ENCODE results near the gene FAM156B. TPM values are rescaled to one million over a fixed set of nuclear protein-coding genes. Genes with fewer than 3 reads are reported as not detected.
"Not testable (repeated sequence)": the region's sequence is repeated elsewhere in the genome, so short reads cannot be mapped to it uniquely, and the experiment has no call there.

Gene FAM156B
- polyA plus RNA-seq, 4 donors, result 12.1 to 22.5 (median 16.4) TPM

- not testable (repeated sequence) for DNase-seq (ENCODE audit: low read depth in 4 of 4, low spot score in 3 of 4)
These were observed 17.6 kb downstream of the FAM156B start for GRCh38 chrX:52914704-52915103.

DNA sequence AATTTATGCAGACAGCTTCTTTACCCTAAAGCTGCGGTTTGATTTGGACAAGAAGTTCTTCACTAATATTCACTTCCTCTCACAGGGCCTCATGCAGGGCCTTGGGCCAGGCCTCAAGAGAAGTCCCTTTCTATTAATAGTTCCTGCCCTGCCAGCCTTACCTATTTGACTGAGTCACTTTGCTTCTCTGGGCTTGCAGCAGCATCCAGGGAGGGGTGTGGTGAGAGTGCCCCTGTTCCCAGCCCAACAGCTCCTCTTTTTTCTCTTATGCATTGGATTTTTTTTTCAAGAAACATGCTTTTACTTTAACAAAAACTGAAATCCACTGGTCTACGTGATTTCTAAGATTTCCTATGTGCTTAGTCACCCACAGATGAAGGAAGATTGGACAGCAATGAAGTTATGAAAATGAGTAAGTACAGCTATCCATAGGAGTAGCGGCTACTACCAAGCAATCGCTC, 26.7 kb downstream of the FAM156B start:
- no peak for DNase-seq (ENCODE audit: low read depth in 4 of 4, low spot score in 3 of 4)

DNA sequence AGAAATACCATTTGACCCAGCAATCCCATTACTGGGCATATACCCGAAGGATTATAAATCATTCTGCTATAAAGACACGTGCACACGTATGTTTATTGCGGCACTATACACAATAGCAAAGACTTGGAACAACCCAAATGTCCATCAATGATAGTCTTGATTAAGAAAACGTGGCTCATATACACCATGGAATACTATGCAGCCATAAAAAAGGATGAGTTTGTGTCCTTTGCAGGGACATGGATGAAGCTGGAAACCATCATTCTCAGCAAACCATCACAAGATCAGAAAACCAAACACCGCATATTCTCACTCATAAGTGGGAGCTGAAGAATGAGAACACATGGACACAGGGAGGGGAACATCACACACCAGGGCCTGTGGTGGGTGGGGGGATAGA, 33.1 kb downstream of the FAM156B start:
- not testable (repeated sequence) for DNase-seq (ENCODE audit: low read depth in 4 of 4, low spot score in 3 of 4)

- DNase-seq (ENCODE audit: low read depth in 4 of 4, low spot score in 3 of 4), result no peak
These were observed 36.1 kb downstream of the FAM156B start for GRCh38 chrX:52933213-52933612.

DNA sequence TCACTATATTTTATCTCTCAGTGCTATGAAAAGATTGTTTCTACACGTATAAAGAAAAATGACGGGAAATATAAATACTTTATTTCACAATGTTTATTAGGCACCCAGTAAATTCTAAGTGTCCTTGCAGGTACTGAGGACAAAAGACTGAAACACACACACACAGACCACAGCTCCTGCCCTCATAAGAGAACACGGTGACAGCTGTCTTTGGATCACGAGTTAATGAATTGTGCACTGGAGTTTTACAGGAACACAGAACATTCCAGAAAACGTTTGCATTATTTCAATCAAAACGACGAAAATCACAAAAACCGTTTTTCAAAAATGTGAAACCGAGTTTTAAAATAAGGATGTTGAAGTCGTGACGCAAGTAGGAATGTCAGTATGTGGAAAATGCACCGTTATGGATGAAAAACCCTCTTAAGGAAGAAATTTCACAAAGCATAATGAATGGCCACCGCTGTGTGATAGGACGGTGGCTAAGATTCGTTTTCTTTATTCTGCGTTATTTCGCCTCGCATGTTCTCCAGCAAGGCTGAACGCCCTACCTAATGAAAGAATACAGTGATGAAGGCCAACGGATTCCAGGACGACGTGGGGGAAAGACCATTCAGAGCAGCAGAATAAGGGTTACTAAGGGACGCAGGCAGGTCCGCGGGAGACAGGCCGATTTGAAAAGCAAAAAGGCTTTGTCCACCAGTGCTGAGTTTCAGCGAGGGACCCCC, 37.0 kb downstream of the FAM156B start:
- peak in 1 of 4 donors; percentile 8 for DNase-seq (ENCODE audit: low read depth in 4 of 4, low spot score in 3 of 4)

DNA sequence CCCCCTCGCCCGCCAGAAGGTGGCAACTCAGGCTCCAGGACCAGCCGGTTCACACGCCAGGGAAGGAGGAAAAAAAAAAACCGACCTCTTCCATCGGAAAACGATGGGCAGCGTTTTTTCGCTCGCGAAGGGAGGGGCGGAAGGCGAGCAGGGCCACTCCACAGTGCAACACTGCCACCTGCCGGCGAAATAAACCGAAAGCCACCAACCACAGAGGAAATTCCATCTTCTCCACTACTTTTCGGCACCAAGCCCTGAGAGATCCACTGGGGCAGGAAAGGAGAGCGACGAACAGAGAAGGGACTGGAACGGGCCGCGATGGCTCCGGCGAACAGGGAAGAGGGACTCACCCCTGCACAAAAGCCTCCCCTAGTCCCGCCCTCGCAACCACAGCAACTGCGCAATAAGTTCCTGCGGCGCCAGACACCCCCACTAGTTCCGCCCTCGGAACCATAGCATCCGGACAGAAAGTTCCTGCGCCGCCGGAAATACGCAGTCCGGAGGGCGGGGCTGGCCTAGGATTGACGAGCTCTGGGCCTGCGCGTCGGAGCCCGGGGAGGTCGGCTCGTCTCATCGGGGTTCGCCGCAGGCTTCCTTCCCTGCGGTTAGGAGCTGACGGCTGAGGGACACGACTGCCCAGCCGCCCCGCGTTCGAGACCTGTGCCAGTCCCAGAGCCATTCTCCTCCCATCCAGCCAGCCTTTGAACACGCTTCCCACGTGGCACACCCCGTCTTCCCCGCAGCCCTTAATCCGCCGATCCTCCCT, 37.8 kb downstream of the FAM156B start:
- peak; percentile 70 to 83 (median 76) for DNase-seq (ENCODE audit: low read depth in 4 of 4, low spot score in 3 of 4)

DNA sequence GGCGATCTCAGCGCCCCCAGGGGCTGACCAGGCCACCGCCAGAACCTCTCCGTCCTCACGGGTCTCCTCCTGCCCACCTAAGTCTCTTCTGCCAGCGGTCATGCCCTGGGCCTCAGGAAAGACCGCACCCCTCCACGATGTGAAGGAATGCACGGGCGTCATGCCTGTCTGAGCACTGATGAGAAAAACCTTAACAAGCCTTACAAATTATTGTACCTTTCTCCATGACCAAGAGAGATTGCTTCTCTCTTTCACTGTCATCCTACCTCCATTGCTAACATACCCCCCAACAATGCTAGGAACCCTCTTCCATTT, 38.3 kb downstream of the FAM156B start:
- not testable (repeated sequence) for DNase-seq (ENCODE audit: low read depth in 4 of 4, low spot score in 3 of 4)

- not testable (repeated sequence) for DNase-seq (ENCODE audit: low read depth in 4 of 4, low spot score in 3 of 4)
These were observed 43.6 kb downstream of the FAM156B start for GRCh38 chrX:52940704-52941103.

DNA sequence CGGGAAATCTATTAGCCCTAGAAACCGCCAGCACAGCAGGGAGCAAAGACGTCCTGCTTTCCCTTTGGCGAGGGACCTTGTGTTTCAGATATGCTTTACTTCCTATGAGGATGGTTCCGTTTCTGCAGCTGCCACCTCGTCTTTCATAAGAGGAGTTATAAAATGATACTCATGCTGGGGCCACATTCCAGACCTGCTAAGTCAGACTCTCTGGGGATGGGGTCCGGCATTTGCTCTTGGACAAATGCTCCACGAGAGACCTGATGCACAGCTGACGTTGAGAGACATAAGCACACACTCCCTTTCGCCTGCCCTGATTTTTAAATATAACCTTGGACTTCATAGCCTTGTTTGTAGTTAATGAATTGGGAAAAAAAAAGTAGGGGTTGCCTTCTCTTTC, 44.6 kb downstream of the FAM156B start:
- DNase-seq (ENCODE audit: low read depth in 4 of 4, low spot score in 3 of 4), result not testable (repeated sequence)

DNA sequence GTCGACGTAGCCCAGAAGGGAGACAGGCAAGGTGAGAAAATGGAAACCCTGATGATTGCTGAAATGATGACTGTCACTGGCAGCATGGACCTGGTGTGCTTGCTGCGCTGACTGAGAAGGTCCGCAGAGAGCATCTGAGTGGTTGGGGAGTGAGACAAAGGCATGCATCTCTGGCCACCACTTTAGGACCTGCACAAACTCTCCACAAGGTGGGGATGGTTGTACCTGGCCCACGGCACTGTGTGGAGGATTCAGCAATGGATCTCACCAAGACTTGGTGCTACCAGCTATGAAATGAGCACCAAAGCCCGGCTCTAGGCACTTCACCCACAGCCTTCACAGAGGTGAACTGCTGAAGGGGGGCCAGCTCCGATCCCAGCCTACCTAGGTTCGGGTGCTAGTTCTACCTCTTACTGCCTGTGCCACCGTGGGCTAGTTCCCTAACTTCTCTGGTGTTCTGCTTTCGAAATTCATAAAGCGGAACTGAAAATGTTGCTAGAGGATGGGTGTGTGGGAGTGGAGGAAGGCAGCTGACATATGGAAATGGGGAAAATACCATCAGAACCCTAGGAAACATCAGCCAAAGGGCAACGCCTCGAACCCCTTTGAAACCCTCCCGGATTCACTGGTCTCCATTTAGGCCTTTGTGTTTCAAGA, 48.8 kb downstream of the FAM156B start:
- not testable (repeated sequence) for DNase-seq (ENCODE audit: low read depth in 4 of 4, low spot score in 3 of 4)

DNA sequence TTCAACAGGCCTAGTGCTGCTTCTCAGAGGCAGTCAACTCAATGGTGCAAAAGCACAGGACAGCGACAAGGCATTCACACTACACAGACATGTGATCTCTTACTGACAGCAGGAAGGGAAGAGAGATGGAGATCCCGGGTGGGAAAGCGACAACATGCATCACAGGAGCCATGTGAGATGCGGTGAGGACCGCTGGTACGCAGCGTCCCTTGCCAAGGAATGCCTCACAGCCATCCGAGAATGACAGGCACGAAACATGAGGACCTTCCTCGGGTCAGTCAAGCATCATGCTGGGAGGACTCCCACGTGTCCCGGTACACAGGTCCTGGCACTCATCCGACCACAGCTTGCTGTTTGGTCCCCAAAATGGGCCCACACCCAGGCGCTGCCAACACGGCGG, 50.4 kb downstream of the FAM156B start:
- not testable (repeated sequence) for DNase-seq (ENCODE audit: low read depth in 4 of 4, low spot score in 3 of 4)

DNA sequence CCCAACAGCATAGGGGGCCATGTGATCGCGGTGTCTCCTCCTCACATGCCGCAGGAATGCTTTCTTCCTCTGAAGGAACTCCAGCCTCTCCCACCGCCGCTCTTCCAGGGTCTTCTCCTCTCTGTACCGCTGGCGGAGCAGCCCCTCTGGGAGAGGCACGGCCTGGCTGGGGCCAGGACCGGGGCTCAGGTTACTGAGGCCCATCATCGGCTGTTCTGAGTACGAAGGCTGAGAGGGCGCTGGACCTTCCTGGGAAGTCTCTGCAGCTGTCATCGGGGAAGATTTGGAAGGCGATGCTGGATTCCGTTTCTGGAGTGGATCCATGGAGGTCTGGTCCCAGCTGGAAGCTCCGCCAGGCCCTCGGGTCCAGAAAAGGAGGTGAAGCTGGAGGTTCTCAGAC, 51.1 kb downstream of the FAM156B start:
- DNase-seq (ENCODE audit: low read depth in 4 of 4, low spot score in 3 of 4), result not testable (repeated sequence)

- DNase-seq (ENCODE audit: low read depth in 4 of 4, low spot score in 3 of 4), result not testable (repeated sequence)
These were observed 52.2 kb downstream of the FAM156B start for GRCh38 chrX:52949325-52949724.

DNA sequence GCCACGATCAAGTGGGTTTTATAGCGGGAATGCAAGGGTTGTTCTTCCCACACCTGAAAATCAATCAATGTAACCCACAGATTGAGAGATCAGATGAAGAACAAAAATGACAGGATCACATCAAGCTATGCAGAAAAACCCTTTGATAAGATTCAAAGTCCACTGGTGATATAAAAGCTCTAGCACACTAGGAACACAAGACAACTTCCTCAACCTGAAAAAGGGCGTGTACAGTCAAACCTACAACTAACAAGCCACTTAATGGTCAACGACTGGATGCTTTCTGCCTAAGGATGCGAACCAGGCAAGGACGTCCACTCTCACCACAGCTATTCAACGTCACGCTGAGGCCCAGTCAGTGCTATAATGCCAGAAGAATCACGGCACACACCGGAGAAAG, 52.8 kb downstream of the FAM156B start:
- DNase-seq (ENCODE audit: low read depth in 4 of 4, low spot score in 3 of 4), result not testable (repeated sequence)

Other genes with a start within 250 kb of the FAM156B start
- not detected for gene SSX7, start 242.4 kb upstream of the FAM156B start, polyA plus RNA-seq (ENCODE audit: insufficient read length in 4 of 4)
- not detected for gene SSX2, start 190.2 kb upstream of the FAM156B start, polyA plus RNA-seq (ENCODE audit: insufficient read length in 4 of 4)
- gene SSX2B, start 146.1 kb upstream of the FAM156B start, polyA plus RNA-seq (ENCODE audit: insufficient read length in 4 of 4), result not detected
- gene SPANXN5, start 99.9 kb upstream of the FAM156B start, polyA plus RNA-seq (ENCODE audit: insufficient read length in 4 of 4), result not detected
- not detected for gene XAGE5, start 86.0 kb upstream of the FAM156B start, polyA plus RNA-seq (ENCODE audit: insufficient read length in 4 of 4)
- not detected for gene XAGE3, start 29.2 kb upstream of the FAM156B start, polyA plus RNA-seq (ENCODE audit: insufficient read length in 4 of 4)
- 10 to 100 TPM; 21.5 to 42.1 (median 27.7) TPM for gene FAM156A, start 61.2 kb downstream of the FAM156B start, polyA plus RNA-seq (ENCODE audit: insufficient read length in 4 of 4)
- gene GPR173, start 151.5 kb downstream of the FAM156B start, polyA plus RNA-seq (ENCODE audit: insufficient read length in 4 of 4), result 10 to 100 TPM; 14.1 to 24.5 (median 17.1) TPM
- 10 to 100 TPM; 31.2 to 43.8 (median 34.5) TPM for gene TSPYL2, start 185.0 kb downstream of the FAM156B start, polyA plus RNA-seq (ENCODE audit: insufficient read length in 4 of 4)
- 10 to 100 TPM; 12.1 to 37.6 (median 26.7) TPM for gene KANTR, start 196.8 kb downstream of the FAM156B start, polyA plus RNA-seq (ENCODE audit: insufficient read length in 4 of 4)

Measured in left renal pelvis (tissue), 4 donors.